HEK293 (cell line): ENCODE data around the gene ADAMTS10.
A peak's percentile ranks its signal among the peaks of the same experiment; 100 is the strongest.

ENCODE experiments used
- CTCF ChIA-PET: fragments of 350-600 bp; formaldehyde crosslinking; extraction: SDS; loops from one replicate; lab custom pipeline; 2021; ENCODE audit warnings: antibody characterized with exemption; lab: Yijun Ruan, JAX
- POLR2A ChIA-PET: fragments of 300-600 bp; formaldehyde crosslinking; extraction: SDS; loops from one replicate; lab custom pipeline; 2020; ENCODE audit warnings: antibody characterized with exemption, inconsistent platforms; lab: Yijun Ruan, JAX
- H3K27ac ChIP-seq: fragments of 200-500 bp; sonication (Bioruptor generic); 2 replicates; pipeline ENCODE4 v1.5.1; 2014; ENCODE audit warnings: low read depth, low read length, control low read depth, inconsistent platforms; ENCODE audit errors: extremely low read depth
- H3K36me3 ChIP-seq, 2 experiments: fragments of 200-500 bp in 1 of 2; sonication (Bioruptor generic) in 1 of 2; 1 replicate in 1 of 2; 2 replicates in 1 of 2; pipeline ENCODE4 v1.5.1; 2014 to 2017; ENCODE audit warnings: inconsistent platforms in 2 of 2, low read length in 2 of 2; ENCODE audit not compliant: control insufficient read depth in 2 of 2, insufficient read depth in 1 of 2
- H3K4me1 ChIP-seq: fragments of 200-500 bp; sonication (Bioruptor generic); 2 replicates; pipeline ENCODE4 v1.5.1; 2014; ENCODE audit warnings: mild to moderate bottlenecking, low read length, inconsistent platforms; ENCODE audit not compliant: control insufficient read depth, insufficient read depth
- H3K4me3 ChIP-seq: 2 replicates; pipeline ENCODE4 v1.5.1; 2011; ENCODE audit warnings: low read depth, mild to moderate bottlenecking, control low read depth, low read length, moderate library complexity
- H3K9me3 ChIP-seq: fragments of 200-500 bp; sonication (Bioruptor generic); 2 replicates; pipeline ENCODE4 v1.5.1; 2014; ENCODE audit warnings: low read depth, low read length, inconsistent platforms; ENCODE audit not compliant: control insufficient read depth, insufficient read depth
- BCL6B ChIP-seq: fragments of 450-650 bp; formaldehyde crosslinking; IDR thresholded peaks from 2 replicates; pipeline ENCODE4 v1.5.1; 2017; ENCODE audit warnings: missing biosample characterization, missing genetic modification characterization
- GFI1B ChIP-seq: fragments of 450-650 bp; formaldehyde crosslinking; IDR thresholded peaks from 2 replicates; pipeline ENCODE4 v1.5.1; 2016; ENCODE audit warnings: missing biosample characterization, missing genetic modification characterization
- KLF10 ChIP-seq: fragments of 450-650 bp; IDR thresholded peaks from 2 replicates; pipeline ENCODE4 v1.5.1; 2018; ENCODE audit warnings: missing biosample characterization, mild to moderate bottlenecking, missing genetic modification characterization
- OVOL3 ChIP-seq: fragments of 450-650 bp; formaldehyde crosslinking; IDR thresholded peaks from 2 replicates; pipeline ENCODE4 v1.5.1; 2016; ENCODE audit warnings: missing biosample characterization, missing genetic modification characterization
- RBAK ChIP-seq: fragments of 450-650 bp; formaldehyde crosslinking; IDR thresholded peaks from 2 replicates; pipeline ENCODE4 v1.5.1; 2016; ENCODE audit warnings: missing biosample characterization, missing genetic modification characterization
- SCRT2 ChIP-seq: fragments of 450-650 bp; formaldehyde crosslinking; IDR thresholded peaks from 2 replicates; pipeline ENCODE4 v1.5.1; 2016; ENCODE audit warnings: missing biosample characterization, missing genetic modification characterization
- SETDB1 ChIP-seq: IDR thresholded peaks from one replicate; pipeline ENCODE4 v1.6.1; 2017; ENCODE audit warnings: mild to moderate bottlenecking, low read length, moderate library complexity, mixed read lengths; ENCODE audit not compliant: insufficient read length
- TRIM28 ChIP-seq: IDR thresholded peaks from 2 replicates; pipeline ENCODE4 v1.6.1; 2011; ENCODE audit warnings: low read length, control low read depth, borderline replicate concordance
- ZNF114 ChIP-seq: fragments of 450-650 bp; formaldehyde crosslinking; IDR thresholded peaks from 2 replicates; pipeline ENCODE4 v1.5.0; 2017; ENCODE audit warnings: missing biosample characterization, missing genetic modification characterization
- ZNF121 ChIP-seq: fragments of 450-650 bp; formaldehyde crosslinking; IDR thresholded peaks from 2 replicates; pipeline ENCODE4 v1.5.1; 2016; ENCODE audit warnings: missing biosample characterization, missing genetic modification characterization
- ZNF157 ChIP-seq: fragments of 450-650 bp; formaldehyde crosslinking; IDR thresholded peaks from 2 replicates; pipeline ENCODE4 v1.5.1; 2016; ENCODE audit warnings: missing biosample characterization, missing genetic modification characterization
- ZNF18 ChIP-seq: fragments of 450-650 bp; formaldehyde crosslinking; IDR thresholded peaks from 2 replicates; pipeline ENCODE4 v1.5.1; 2016; ENCODE audit warnings: missing biosample characterization, missing genetic modification characterization
- ZNF2 ChIP-seq: fragments of 450-650 bp; formaldehyde crosslinking; IDR thresholded peaks from 2 replicates; pipeline ENCODE4 v1.5.1; 2016; ENCODE audit warnings: missing biosample characterization, missing genetic modification characterization
- ZNF266 ChIP-seq: fragments of 450-650 bp; formaldehyde crosslinking; IDR thresholded peaks from 2 replicates; pipeline ENCODE4 v1.5.1; 2016; ENCODE audit warnings: missing biosample characterization, missing genetic modification characterization, low read depth
- ZNF292 ChIP-seq: fragments of 450-650 bp; formaldehyde crosslinking; IDR thresholded peaks from 2 replicates; pipeline ENCODE4 v1.5.1; 2016; ENCODE audit warnings: low read depth, missing biosample characterization, missing genetic modification characterization, borderline replicate concordance
- ZNF654 ChIP-seq: fragments of 450-650 bp; formaldehyde crosslinking; IDR thresholded peaks from 2 replicates; pipeline ENCODE4 v1.5.1; 2016; ENCODE audit warnings: low read depth, missing biosample characterization, missing genetic modification characterization
- ZNF670 ChIP-seq: fragments of 450-650 bp; formaldehyde crosslinking; IDR thresholded peaks from 2 replicates; pipeline ENCODE4 v1.5.1; 2016; ENCODE audit warnings: missing biosample characterization, missing genetic modification characterization, low read depth
- ZNF776 ChIP-seq: fragments of 450-650 bp; formaldehyde crosslinking; IDR thresholded peaks from 2 replicates; pipeline ENCODE4 v1.5.0; 2017; ENCODE audit warnings: missing biosample characterization, missing genetic modification characterization, borderline replicate concordance
- ZNF830 ChIP-seq: fragments of 450-650 bp; IDR thresholded peaks from 2 replicates; pipeline ENCODE4 v1.5.0; 2018; ENCODE audit warnings: missing biosample characterization, missing genetic modification characterization, low read depth, mild to moderate bottlenecking, moderate library complexity
- ZSCAN23 ChIP-seq: fragments of 450-650 bp; formaldehyde crosslinking; IDR thresholded peaks from 2 replicates; pipeline ENCODE4 v1.5.1; 2016; ENCODE audit warnings: missing biosample characterization, missing genetic modification characterization
- TF ChIP-seq, protein P1 (sequence below): fragments of 450-650 bp; formaldehyde crosslinking; IDR thresholded peaks from 2 replicates; pipeline ENCODE4 v1.5.1; 2017; ENCODE audit warnings: missing biosample characterization, missing genetic modification characterization
- TF ChIP-seq, protein P2 (sequence below): fragments of 450-650 bp; formaldehyde crosslinking; IDR thresholded peaks from 2 replicates; pipeline ENCODE4 v1.5.1; 2016; ENCODE audit warnings: missing biosample characterization, missing genetic modification characterization

ADAMTS10 gene

GRCh38 chr19:8642561-8642960, 32.0 kb upstream of the ADAMTS10 start:
- no peak overlapping the region for H3K4me3 ChIP-seq
- H3K36me3 ChIP-seq, result no peaks in the 10 kb centered on the region
- ChIA-PET POLR2A (interaction anchor here (0.6 to 1.0 kb wide), 2 partner anchors 9 to 30 kb away, joined by 3 to 4 read pairs; no protein-coding TSS in a partner anchor), CTCF (interaction anchor here (0.6 to 3.3 kb wide), 10 partner anchors 9 to 161 kb away, joined by 3 to 32 read pairs (median 6); no protein-coding TSS in a partner anchor)
- no peaks in the 10 kb centered on the region for H3K9me3 ChIP-seq
- no peak overlapping the region for H3K27ac ChIP-seq
- TF ChIP-seq ZNF266 (tag by site-specific recombination) (no peak), ZNF830 (no peak), ZNF292 (no peak), ZSCAN23 (tag by site-specific recombination) (no peak)
- TF ChIP-seq, protein P1, sequence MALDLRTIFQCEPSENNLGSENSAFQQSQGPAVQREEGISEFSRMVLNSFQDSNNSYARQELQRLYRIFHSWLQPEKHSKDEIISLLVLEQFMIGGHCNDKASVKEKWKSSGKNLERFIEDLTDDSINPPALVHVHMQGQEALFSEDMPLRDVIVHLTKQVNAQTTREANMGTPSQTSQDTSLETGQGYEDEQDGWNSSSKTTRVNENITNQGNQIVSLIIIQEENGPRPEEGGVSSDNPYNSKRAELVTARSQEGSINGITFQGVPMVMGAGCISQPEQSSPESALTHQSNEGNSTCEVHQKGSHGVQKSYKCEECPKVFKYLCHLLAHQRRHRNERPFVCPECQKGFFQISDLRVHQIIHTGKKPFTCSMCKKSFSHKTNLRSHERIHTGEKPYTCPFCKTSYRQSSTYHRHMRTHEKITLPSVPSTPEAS (tag by site-specific recombination), result no peak
- TF ChIP-seq, all 188 proteins: peak for 0
- no peaks in the 10 kb centered on the region for H3K4me1 ChIP-seq

- no peaks in the 10 kb centered on the region for H3K9me3 ChIP-seq
Observed at GRCh38 chr19:8641908-8642547, 31.5 kb upstream of the ADAMTS10 start.

More at GRCh38 chr19:8641908-8642547, 31.5 kb upstream of the ADAMTS10 start:
- POLR2A ChIA-PET, result interaction anchor here (0.6 to 1.0 kb wide), 3 partner anchors 9 to 55 kb away, joined by 3 to 4 read pairs (median 3); no protein-coding TSS in a partner anchor
- no peaks in the 10 kb centered on the region for H3K36me3 ChIP-seq
- no peak overlapping the region for H3K27ac ChIP-seq
- TF ChIP-seq TRIM28, result no peak
- peak; percentile 55 for TF ChIP-seq ZNF654 (tag by site-specific recombination)
- 0 out of 2 replicates have a peak, but pooled peaks have one; percentile 47 for TF ChIP-seq RBAK (tag by site-specific recombination)
- no peak for TF ChIP-seq ZNF670 (tag by site-specific recombination)
- no peak for TF ChIP-seq ZNF2 (tag by site-specific recombination)
- no peak for TF ChIP-seq KLF10 (tag by site-specific recombination)
- peak; percentile 70; the same call in 1 of the 2 replicates for TF ChIP-seq ZNF121 (tag by site-specific recombination)
- TF ChIP-seq SCRT2 (tag by site-specific recombination), result no peak
- TF ChIP-seq ZNF776 (tag by site-specific recombination), result no peak
- no peak for TF ChIP-seq OVOL3 (tag by site-specific recombination)
- TF ChIP-seq, protein P2, sequence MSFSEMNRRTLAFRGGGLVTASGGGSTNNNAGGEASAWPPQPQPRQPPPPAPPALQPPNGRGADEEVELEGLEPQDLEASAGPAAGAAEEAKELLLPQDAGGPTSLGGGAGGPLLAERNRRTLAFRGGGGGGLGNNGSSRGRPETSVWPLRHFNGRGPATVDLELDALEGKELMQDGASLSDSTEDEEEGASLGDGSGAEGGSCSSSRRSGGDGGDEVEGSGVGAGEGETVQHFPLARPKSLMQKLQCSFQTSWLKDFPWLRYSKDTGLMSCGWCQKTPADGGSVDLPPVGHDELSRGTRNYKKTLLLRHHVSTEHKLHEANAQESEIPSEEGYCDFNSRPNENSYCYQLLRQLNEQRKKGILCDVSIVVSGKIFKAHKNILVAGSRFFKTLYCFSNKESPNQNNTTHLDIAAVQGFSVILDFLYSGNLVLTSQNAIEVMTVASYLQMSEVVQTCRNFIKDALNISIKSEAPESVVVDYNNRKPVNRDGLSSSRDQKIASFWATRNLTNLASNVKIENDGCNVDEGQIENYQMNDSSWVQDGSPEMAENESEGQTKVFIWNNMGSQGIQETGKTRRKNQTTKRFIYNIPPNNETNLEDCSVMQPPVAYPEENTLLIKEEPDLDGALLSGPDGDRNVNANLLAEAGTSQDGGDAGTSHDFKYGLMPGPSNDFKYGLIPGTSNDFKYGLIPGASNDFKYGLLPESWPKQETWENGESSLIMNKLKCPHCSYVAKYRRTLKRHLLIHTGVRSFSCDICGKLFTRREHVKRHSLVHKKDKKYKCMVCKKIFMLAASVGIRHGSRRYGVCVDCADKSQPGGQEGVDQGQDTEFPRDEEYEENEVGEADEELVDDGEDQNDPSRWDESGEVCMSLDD (tag by site-specific recombination), result no peak
- TF ChIP-seq BCL6B (tag by site-specific recombination), result no peak
- no peak for TF ChIP-seq ZNF157
- no peak for TF ChIP-seq ZNF18 (tag by site-specific recombination)
- TF ChIP-seq GFI1B (tag by site-specific recombination), result no peak
- TF ChIP-seq SETDB1, result peak; percentile 62
- TF ChIP-seq ZNF114 (tag by site-specific recombination), result no peak
- TF ChIP-seq, all 188 proteins: peak for 4
- H3K4me3 ChIP-seq, result no peak overlapping the region
- CTCF ChIA-PET, result interaction anchor here (0.6 to 3.3 kb wide), 21 partner anchors 9 to 358 kb away, joined by 3 to 32 read pairs (median 4); no protein-coding TSS in a partner anchor
- H3K4me1 ChIP-seq, result no peaks in the 10 kb centered on the region
